Measurements from ENCODE around the gene SLC29A1.

SLC29A1 gene

DNA sequence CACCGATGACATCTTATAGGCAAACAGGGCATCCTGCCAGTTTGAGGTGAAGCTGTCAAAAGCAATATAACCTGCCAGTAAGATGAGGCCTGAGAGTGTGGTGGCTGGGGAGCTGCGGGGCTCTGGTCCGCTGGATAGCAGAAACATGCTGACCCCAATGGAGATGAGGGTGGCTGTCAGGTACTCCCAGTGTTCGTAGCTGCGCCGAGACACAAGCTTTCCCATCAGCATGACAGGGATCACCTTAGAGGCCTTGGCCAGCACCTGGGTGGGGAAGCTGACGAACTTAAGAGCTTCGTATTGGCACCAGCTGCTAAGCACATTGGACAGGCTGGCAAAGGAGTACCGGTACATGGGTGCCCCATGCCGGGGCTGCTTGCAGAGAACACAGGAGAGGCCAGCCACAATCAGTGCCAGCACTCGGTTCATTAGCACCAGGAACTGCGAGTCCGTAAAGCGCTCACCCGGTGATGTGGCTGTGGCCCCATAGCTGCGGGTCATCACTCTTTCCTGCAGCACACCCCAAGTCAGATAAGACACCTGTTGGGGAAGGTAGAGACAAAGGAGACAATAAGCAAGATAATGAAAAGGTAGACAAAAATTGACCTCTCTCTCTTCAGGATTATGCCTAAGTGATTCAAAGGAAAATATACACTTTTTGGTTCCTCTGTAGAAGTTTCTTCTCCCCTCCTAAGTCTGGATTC lies 31.9 kb downstream of the SLC29A1 start:
- no peak for DNase-seq (ENCODE audit: low spot score)

DNA sequence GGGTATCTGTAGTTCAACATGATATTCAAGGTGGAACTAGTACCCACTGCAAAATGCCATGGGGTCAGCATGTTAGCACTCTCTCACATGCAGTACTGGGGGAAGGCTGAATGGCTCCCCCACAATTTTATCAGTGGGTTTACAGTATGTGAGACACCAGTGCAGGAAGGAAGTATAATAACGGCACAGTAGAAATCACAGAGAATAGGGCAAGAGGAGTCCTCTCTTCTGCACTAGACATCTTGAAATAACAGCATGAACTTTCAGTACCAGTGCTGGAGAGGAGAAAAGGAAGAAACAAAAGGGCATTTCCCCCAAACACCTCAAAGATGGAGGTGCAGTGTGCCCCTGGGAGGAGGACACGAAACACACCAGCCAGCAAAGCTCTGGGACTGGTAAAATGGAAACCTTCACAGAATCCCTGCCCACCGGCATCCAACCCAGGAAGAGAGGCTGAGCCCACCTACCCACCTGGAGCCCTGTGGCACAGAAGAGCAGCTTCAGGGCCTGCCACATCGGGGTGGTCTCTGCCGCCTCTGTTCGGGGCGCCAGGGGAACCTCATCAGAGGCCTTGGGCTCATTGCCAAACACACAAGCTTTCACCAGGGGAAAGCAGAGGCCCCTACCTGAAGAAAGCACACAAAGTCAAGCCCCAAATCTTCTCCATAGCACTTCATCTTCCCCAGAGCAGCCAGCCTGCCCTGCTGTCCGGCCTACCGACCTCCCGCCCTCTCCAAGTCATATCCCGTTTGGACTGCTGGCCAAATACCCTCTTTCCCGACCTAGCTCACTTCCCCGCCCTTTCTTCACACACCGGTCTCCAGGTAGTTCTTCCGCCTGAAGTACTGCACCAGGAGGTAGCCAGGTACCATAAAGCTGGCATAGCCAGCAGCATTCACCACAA lies 32.7 kb downstream of the SLC29A1 start:
- DNase-seq (ENCODE audit: low spot score), result no peak

DNA sequence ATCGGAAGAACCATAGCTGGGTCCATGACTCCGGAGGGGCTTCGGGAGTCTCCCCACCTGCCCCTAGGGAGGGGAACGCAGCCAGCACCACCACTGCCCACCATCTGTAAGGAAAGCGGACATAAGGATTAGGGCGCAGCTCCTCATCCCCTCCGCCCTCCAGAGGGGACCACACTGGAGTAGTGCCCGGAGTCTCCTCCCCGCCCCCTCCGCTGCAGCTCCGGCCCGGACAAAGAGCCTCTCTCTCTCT lies 33.3 kb downstream of the SLC29A1 start:
- no peak for DNase-seq (ENCODE audit: low spot score)

DNA sequence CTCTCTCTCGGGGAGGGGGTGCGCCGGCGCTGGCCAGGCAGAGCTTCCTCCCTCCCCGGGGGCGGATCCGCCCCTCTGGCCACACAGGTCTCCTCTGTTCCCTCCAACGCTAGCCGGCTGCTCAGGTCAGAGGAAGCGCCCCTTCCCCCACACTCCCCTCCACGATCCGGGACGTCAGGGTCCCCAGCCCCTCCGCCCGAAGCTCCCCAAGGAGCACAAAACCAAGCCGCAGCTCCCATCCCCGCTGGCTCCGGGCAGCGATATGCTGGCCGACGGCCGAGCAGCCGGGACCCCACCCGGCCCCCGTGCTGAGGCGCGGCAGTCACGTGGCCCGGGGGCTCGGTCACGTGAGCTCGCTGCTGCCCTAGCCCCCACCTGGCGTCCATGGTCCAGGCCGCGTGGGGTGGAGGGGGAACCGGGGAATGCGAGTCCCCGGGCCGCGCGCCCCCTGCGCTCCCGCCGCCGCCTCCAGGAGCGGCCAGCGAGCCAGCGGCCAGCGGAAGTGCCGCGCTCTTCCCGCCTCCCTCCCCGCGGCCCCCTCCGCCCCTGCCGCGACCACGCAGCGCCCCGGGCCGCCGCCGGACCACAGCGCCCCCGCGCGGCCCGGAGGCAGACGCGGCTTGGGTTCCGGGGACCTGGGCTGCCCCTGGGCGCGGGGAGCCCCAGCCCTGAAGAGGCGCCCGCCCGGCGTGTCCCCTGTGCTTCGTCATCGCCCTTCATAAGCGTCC lies 33.8 kb downstream of the SLC29A1 start, which contains the start of gene SLC35B2:
TSS of gene SLC35B2 (minus strand) at position 504 of the 728 bp plus-strand sequence. CDS start at position 386, 118 bp downstream.
- DNase-seq (ENCODE audit: low spot score), result peak; percentile 94

DNA sequence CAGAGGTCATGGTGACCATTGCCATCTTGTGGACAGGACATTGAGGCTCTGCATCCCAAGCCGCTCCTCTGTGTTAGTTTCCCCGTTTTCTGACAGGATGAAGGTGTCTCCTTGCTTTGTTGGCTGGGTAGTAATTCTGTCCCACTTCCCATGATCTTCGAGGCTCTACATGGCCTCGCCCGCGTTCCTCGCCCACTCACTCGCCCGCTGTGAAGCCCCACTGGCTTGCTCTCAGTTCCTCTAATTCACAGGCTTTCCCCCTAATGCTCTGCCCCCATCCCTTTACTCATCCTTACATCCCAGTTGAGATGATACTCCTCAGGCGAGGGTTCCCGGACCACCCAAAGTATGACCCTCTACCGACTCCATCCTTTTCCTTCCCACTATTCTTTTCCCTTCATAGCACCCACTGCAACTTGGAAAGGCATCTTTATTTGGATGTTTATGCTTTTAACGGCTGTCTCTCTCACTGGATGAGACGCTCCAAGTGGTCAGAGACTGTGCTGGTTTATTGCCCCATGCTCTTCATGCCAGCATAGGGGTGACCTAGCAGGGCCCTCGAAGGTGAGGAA lies 34.4 kb downstream of the SLC29A1 start:
- DNase-seq (ENCODE audit: low spot score), result no peak

DNA sequence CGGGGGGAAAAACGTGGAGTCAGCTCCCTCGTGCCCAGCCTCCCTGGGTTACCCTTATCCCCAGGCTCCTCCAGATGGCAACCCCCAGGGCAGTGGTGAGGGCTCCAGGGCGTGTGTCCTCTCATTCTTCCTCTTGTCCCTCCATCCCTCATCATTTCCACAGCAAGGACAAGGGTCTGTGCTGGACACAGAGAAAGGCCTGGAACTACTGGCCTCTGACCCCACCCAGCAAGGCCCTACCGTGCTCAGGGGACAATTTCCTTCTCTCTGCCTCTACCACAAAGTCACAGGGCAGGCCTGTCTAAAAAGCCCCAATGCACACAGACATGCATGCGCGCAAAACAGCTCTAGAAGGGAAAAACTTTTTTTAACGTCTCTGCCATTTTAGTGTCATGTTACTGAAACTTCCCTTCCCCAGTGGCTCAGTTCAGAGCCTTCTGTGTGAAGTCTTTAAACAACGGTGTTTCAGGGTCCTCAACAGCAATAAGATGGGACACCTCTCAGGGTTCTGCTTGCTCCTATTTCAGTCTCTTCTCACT lies 35.0 kb downstream of the SLC29A1 start:
- no peak for DNase-seq (ENCODE audit: low spot score)

DNA sequence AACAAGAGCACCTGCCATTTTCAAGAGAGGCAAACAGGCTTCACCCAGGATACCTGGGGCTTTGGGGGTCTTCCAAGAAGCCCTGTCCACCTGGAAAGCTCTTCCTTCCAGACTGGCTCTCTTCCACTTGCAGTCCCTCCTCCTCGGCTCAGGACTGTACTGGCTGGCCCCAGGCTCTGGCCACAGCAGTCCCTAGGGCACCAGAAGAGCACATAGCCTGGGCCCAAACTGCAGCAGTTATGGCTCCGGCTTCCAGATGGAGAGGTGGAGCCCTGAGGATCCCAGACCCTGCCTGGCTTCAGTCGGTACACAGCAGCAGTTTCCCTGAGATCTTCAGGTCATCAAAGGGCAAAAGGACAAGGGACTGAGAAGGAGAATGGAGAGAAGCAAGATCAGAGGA lies 35.5 kb downstream of the SLC29A1 start:
- no peak for DNase-seq (ENCODE audit: low spot score)

DNA sequence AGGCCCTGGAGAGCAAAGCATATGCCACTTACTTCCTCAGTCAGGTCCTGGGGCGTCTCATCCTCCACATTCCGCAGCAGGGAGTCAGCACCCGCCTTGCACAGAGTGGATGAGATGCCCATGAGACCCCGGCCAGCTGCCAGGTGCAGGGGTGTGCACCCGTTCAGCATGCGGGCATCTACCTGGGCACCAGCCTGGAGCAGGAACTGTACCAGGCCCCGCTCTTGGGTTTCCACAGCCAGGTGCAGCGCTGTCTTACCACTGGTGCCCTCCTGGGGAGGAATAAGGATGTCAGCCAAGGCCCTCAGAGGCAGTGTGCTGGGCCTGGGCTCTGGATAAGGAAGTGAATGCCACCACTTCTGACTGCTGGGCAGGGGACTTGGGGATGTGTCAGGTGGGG lies 36.6 kb downstream of the SLC29A1 start:
- no peak for DNase-seq (ENCODE audit: low spot score)

DNA sequence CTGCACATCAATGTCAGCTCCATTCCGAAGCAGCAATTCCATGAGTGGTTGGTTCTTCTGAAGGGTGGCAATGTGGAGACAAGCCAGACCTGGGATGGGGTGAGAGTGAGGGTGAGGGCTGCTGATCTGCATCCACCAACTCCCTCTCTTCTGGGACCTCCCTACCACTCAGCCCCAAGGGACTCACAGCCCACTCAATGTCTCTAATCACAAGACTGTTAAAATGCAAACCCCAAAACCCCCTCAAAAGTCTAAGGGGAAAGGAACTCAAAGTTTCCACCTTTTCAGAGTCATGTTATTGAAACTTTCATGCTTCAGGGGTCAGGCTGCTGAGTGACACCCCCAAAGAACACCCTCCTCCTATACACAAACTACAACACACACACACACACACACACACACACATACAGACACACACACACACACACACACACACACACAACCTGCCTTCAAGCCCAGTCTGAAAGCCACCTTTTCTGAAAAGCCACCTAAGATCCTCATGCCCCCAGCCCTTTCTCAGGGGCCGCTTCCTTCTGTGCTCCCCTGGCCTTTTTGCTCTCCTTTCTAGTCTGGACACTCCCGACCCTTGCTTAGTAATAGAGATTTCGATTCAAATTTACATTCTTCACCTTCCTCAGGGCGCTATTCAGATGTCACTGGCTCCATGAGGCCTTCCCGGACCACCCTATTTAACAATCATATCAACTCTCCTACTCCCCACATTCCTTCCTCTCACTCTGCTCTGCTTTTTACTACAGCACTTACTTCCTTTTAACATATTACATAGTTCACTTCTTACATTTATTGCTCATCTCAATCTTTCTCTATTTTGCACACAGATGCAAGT lies 37.3 kb downstream of the SLC29A1 start:
- DNase-seq (ENCODE audit: low spot score), result no peak

DNA sequence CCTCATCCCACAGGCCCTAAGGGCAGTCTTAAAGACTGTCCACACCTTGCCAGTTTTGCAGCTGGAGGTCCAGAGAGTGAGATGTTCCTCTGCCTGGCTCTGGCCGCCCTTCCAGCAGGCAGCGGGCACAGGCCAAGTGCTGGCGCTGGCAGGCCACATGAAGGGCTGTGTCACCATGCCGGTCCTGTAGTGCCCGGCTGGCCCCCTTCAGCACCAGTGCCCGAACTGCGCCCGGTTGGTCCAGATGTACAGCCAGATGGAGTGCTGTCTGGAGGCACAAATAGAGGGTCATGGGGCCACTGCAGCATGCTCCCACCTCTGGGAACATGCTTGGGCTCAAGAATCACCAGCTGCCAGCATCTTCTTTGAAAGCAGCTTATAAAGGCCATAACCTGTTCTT lies 38.2 kb downstream of the SLC29A1 start:
- DNase-seq (ENCODE audit: low spot score), result no peak

DNA sequence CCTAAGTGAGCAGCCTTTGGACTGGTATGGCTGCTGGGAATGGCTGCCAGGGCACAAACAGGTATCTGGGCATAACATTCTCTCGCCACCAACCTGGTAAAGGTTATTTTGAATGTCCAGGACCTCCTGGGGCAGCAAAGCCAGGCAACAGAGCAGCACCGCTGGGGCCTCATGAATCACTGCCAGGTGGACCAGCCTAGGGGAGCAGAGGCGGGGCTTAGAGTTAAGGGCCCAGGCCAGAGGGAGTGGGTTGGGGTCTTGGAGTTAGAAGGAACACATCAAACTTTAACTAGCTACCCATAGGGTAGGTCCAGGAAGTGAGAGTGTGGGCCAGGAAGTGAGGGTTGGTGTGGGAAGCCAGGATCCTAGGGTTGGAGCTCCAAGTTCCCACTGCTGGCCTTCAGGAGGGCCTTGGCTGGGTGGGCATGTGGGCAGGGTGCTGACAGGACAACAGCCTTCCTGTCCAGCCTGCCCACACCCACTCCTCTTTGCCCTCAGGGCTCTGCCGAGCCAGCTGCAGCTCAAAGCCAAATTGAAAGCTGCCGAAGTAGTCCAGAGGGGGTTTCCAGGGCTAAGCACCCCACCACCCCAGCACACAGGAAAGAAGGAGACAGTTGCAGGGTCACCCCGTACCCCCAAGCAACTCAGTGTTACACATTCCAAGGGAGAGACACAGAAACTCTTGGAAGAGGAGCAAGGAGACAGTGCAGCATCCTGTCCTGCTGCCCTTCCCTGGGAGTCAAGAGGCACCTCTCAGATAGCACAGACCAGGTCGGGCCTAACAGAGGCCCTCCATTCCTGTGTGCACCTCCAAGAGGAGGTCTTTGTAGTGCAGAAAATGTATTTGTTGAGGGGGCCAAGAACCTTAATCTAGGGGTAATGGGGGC lies 39.3 kb downstream of the SLC29A1 start:
- DNase-seq (ENCODE audit: low spot score), result no peak

DNA sequence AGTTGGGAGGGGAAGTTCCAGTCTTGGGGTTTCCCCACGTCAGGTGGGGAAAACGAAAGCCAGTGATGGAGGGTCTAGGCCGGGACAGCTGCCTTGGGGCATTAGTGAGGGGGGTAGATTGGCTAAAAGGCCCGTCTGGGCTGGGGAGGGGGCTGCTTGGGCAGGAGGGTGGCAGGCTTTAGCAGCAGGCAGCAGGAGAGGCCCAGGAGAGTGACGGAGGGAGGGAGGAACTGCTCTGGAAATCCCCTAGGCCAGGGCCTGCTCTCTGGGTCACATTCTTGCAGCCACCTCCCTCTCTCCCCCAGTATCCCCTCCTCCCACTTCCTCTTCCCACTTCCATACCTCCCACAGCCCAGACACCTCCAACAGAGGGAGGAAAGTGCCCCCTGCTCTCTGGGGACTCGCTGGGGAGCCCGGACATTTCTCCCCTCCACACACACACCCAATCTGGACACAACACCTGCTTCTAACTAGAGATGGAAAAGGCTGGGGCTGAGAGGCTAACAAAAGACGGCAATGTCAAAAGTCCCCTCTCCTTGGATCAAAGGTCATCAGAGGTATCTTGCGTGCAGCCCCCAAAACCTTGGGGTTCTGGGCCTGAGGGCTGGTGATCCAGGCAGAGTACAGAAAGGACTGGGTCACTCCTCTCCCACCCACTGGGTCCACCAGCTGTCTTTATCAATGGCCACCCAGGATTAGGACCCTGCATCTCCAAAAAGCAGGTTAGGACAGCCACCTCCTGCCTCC lies 40.1 kb downstream of the SLC29A1 start:
- no peak for DNase-seq (ENCODE audit: low spot score)

DNA sequence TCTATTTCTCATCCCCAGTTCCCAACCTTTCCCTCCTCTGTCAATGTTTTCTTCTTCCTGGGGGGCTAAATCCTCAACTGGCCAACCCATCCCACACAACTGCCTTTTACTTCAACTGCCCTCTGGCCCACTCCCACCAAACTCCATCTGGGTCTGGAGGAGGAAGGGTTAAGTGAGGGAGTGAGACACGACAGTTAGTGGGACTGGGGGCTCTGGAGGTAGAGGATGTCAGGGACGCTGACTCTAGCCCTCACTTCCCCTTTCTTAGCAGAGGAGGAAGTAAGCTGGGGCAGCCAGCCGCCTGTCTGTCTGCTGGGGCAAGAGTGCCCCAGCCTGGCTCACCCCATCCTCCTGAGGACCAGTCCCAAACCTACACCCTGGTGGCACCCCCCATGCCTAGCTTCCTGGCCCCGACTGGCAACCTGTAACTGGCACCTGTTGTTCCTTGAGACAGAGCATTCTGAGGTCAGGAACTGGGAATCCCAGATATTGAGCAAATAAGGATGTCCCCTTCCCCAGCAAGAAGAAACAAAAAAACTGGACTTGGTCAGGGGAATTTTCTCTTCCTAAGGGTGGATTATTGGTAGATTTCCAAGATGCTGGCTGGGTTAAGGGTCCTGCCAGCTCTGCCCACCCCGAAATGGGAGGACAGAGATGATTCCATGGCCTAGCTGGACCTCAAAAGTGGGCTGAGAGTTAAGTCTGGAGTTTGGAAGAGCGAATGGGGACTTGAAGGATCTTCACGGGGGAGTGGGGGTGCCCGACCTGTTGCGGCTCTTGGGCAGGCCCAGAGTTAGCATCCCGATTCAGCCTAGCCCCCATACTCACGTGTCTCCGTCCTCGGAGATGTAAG lies 41.0 kb downstream of the SLC29A1 start:
- DNase-seq (ENCODE audit: low spot score), result no peak

DNA sequence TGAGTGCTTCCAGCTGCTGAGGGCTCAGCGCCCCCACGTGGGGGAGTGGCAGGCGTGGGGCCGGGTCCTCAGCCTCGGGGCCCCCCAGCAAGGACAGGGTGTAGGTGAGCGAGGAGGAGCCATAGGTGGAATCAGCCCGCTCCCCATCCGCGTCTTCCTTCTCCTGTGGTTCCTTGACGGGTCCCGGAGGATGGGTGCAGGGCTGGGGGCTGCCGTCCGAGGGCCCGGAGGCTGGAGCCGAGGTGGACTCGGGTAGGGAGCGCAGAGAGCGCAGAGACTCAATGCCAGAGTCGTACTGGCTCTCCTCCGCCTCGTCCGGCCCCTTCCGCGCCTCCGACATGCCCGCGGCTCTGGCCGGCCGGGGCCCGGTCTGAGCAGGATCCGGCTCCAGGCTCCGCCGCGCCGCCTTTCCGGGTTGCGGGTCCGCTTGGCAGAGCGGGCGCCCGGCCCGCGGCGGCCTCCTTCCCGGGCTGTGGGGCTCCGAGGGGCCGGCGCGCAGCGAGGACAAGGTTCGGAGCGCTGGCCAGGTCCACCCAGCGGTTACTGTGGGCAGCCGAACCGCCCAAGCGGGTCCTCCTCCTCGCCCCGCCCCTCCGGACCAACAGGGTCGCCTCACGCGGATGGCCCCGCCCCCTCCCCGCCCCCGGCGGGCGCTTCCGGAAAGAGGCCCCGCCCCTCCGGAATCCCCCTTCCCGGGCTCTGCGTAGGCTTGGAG lies 41.8 kb downstream of the SLC29A1 start, which contains the start of gene NFKBIE:
TSS of gene NFKBIE (minus strand) at position 545 of the 715 bp plus-strand sequence. CDS start at position 340, 205 bp downstream.
- peak; percentile 87 for DNase-seq (ENCODE audit: low spot score)

DNA sequence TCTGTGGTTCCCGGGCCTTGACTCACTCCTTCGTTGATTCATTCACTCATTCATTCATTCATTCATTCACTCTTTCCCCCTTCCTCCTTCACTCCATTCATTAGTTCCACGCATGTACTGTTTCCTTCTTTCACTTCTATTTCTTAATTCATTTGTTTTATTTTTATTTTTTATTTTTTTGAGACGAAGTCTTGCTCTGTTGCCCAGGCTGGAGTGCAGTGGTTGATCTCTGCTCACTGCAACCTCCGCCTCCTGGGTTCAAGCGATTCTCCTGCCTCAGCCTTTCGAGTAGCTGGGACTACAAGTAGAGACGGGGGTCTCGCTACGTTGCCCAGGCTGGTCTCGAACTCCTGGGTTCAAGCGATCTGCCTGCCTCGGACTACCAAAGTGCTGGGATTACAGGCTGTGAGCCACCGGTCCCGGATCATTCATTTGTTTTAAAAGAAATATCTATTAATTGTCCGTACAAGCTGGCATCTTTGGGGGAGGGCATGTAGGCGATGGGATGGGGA lies 42.4 kb downstream of the SLC29A1 start:
- no peak for DNase-seq (ENCODE audit: low spot score)

DNA sequence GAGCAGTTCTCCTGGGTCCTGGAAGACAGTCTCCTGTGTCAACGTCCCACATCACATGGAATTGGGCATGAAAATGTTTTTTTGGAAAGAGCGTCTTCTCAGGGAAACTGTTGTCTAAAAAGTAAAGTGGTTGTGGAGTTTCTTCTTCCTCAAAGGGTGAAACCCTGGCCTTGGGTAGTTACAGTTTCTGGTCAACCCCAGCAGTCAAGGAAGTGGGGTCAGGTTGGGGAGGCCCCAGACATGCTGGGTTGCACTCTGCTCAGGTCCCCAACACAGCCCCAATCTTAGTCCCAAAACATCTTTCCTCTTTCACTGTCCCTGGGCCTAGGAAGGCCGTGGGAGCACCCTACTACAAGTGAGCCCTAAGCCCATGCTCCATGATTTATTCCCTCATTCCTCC lies 43.0 kb downstream of the SLC29A1 start:
- DNase-seq (ENCODE audit: low spot score), result no peak

DNA sequence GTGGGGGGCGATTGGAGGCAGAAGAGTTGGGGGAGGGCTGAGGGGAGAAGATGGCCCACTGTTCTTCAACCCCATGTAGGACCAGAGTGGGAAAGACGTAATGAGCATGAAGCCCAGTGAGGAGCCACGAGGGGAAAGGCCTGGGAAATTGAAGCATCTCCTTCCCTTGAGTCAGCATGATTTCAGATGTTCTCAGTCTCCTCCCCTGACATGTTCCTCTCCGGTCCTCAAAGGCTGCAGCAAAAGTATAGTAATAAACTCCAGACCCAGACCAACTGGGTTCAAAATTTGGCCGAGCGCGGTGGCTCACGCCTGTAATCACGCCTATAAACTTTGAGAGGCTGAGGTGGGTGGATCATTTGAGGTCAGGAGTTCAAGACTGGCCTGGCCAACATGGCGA lies 43.9 kb downstream of the SLC29A1 start:
- DNase-seq (ENCODE audit: low spot score), result no peak

All from putamen (tissue), 1 donor.